HG02943 (cell line): ENCODE results near the gene BTG1.
"Not testable (repeated sequence)": the region's sequence is repeated elsewhere in the genome, so short reads cannot be mapped to it uniquely, and the experiment has no call there.

ENCODE experiments used
- ATAC-seq: cut with Tn5 transposase; IDR thresholded peaks from one replicate; pipeline ENCODE4 v1.9.1; 2021; ENCODE audit warnings: mild to moderate bottlenecking, low read depth, moderate library complexity; ENCODE audit not compliant: unreplicated experiment

The BTG1 gene

GRCh38 chr12:92105676-92106075 is 40.0 kb downstream of the BTG1 start:
- no peak for ATAC-seq

- ATAC-seq = no peak
Measured at GRCh38 chr12:92105110-92105509, 40.5 kb downstream of the BTG1 start.

GRCh38 chr12:92102606-92103005 is 43.0 kb downstream of the BTG1 start:
- no peak for ATAC-seq

- no peak for ATAC-seq
Measured at GRCh38 chr12:92098594-92099380, 46.9 kb downstream of the BTG1 start.

DNA sequence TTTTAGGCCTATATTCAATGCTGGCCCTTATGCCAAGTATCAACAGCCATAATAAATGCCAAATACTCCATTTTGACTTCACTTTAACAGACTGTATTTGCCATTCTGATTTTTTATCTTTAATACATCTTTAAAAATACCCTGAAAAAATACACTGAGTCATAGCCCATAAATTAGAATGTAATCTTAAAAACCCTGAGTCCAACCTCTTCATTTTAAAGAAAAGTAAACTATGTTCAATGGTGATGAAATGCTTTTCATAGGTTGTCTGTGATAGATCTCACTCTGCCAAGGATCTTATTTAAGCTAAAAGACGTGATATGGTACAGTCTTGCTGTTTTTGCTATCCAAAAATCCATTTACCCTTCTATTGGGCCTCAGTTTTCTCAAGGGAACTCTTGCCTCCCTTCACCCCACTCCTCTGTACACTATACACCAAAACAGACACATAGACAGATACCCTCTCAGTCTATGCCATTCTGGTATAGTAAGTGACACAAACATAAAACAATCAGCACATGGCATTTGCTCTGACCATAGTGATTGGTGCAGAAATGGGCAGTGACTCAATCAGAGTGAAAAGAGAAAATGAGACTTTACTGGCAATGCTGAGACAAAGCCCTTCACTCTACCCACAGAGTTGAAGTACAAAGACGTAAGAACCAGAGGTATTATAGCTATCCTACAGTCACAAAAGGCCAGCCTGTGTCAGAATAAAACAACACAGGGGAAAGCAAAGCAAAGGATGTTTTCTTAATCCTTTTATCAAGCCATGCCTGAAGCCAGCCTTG is 49.1 kb downstream of the BTG1 start:
- no peak for ATAC-seq

GRCh38 chr12:92094751-92095161 is 50.9 kb downstream of the BTG1 start:
- no peak for ATAC-seq

DNA sequence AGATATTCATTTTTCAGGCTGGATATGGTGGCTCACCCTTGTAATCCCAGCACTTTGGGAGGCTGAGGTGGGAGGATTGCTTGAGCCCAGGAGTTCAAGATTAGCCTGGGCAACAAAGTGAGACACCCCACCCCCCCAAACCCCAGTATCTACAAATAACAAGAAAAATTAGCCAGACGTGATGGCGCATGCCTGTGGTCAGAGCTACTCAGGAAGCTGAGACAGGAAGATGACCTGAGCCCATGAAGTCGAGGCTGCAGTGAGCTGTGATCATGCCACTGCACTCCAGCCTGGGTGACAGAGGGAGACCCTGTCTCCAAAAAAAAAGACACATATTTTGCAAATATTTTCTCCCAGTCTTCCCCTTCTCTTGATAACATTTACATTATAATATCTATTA is 51.3 kb downstream of the BTG1 start:
- not testable (repeated sequence) for ATAC-seq
